Natural killer cell (primary cell): ENCODE data around the gene UGT1A10. TPM values are rescaled to one million over a fixed set of nuclear protein-coding genes. Genes with fewer than 3 reads are reported as not detected.

Experiments used
- ATAC-seq, 3 donors: fragments of 150-1000 bp in 2 of 3; fragments of 200-7000 bp in 1 of 3; cut with Tn5 transposase; 1 replicate in 1 of 3; 2 replicates in 2 of 3; pipeline ENCODE4 v1.10.0; 2021; ENCODE audit warnings: mild to moderate bottlenecking in 2 of 3, moderate library complexity in 2 of 3
- DNase-seq, 2 donors: peaks; one replicate each; pipeline versions ENCODE4 v3.0.0 to v3.0.0-alpha.2; 2013 to 2021; ENCODE audit warnings: mixed read lengths in 1 of 2
- H3K27ac ChIP-seq: one replicate; pipeline ENCODE4 v1.5.1; 2013; ENCODE audit warnings: mild to moderate bottlenecking, low read length
- H3K27me3 ChIP-seq: one replicate; pipeline ENCODE4 v1.6.1; 2013; ENCODE audit warnings: low read length; ENCODE audit not compliant: control insufficient read depth, insufficient read depth
- H3K36me3 ChIP-seq: one replicate; pipeline ENCODE4 v1.6.1; 2013; ENCODE audit warnings: low read length; ENCODE audit not compliant: control insufficient read depth, insufficient read depth
- H3K4me1 ChIP-seq: one replicate; pipeline ENCODE4 v1.6.1; 2013; ENCODE audit warnings: low read length; ENCODE audit not compliant: control insufficient read depth, insufficient read depth
- H3K4me3 ChIP-seq: one replicate; pipeline ENCODE4 v1.5.1; 2013; ENCODE audit warnings: low read length
- H3K9me3 ChIP-seq: one replicate; pipeline ENCODE4 v1.6.1; 2013; ENCODE audit warnings: low read length; ENCODE audit not compliant: control insufficient read depth, insufficient read depth
- H3K27ac Mint-ChIP-seq, 2 donors: one replicate each; pipeline ENCODE4 v1.8.0; 2022; ENCODE audit warnings: mild to moderate bottlenecking in 2 of 2, mixed read lengths in 2 of 2, moderate library complexity in 1 of 2
- H3K27me3 Mint-ChIP-seq, 2 donors: one replicate each; pipeline ENCODE4 v1.8.0; 2022; ENCODE audit warnings: low read depth in 2 of 2, mixed read lengths in 2 of 2
- H3K36me3 Mint-ChIP-seq: one replicate; pipeline ENCODE4 v1.8.0; 2022; ENCODE audit warnings: mixed read lengths
- H3K4me1 Mint-ChIP-seq, 2 donors: one replicate each; pipeline ENCODE4 v1.8.0; 2022; ENCODE audit warnings: mixed read lengths in 2 of 2
- H3K4me3 Mint-ChIP-seq: one replicate; pipeline ENCODE4 v1.8.0; 2022; ENCODE audit warnings: mild to moderate bottlenecking, moderate library complexity, mixed read lengths
- H3K9me3 Mint-ChIP-seq, 2 donors: one replicate each; pipeline ENCODE4 v1.8.0; 2022; ENCODE audit warnings: mixed read lengths in 2 of 2
- WGBS: methylation state at CpG from one replicate; pipeline ENCODE4 v1.1.7; 2013; ENCODE audit warnings: missing lambda C conversion rate; ENCODE audit not compliant: insufficient coverage; 5-methylcytosine and 5-hydroxymethylcytosine counted together
- intact Hi-C: fragments of 100-400 bp; cut with micrococcal nuclease; formaldehyde crosslinking; loops from one replicate; pipeline ENCODE4 v1.14.2; 2022
- total RNA-seq, 4 donors: library from RNA; stranded (reverse); fragments of 120-200 nt in 1 of 4; gene quantifications; one replicate each; pipeline versions ENCODE4 v1.2.3 to v1.2.4, GENCODE V29; 2013 to 2022
- TF ChIP-seq, protein P1 (sequence below): fragments of 200-600 bp; IDR thresholded peaks from one replicate; pipeline ENCODE4 v1.8.0; 2022; ENCODE audit warnings: antibody characterized with exemption

The UGT1A10 gene
- total RNA-seq, 3 donors from 2014 or later (not counting 1 experiment from before 2014, with no cell fraction given) = not detected

DNA sequence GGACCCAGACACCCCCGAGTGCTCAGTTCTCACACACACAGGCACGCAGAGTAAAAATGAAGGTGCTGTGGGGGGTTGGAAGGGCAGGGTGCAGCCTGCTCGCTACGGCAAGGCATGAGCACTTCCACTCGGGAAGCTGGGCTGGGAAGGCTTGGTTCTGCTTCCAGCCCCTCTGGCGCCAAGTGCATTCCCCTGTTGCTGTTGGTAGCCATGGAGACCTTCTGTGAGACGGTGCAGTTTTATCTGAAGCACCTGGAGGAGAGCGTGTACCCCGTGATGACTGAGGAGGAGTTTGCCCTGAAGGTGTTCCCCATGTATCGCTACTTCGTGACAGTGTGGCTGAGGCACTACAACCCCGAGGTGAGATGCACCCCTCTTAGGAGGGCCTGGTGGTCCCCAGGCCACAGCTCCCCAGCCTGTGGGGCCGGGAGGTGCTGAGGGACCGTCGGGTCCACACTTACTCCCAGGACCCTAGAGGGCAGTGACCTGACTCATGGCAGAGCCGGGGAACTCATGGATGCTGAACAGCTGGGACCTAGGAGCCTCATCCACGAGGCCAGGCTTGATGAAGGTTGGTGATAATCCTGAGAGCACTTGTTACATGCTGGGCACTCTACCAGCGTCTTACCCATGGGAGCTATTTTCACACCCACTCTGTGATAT lies 157.3 kb downstream of the UGT1A10 start:
- Mint-ChIP-seq H3K4me1 (no peaks in the 10 kb centered on the region), H3K9me3 (no peaks in the 10 kb centered on the region), H3K27me3 (no peaks in the 10 kb centered on the region), H3K36me3 (no peaks in the 10 kb centered on the region), H3K4me3 (no peak overlapping the region), H3K27ac (no peak overlapping the region)
- Histone ChIP-seq H3K27me3 (no peaks in the 10 kb centered on the region), H3K4me1 (no peaks in the 10 kb centered on the region), H3K4me3 (no peak overlapping the region), H3K27ac (no peak overlapping the region), H3K36me3 (no peaks in the 10 kb centered on the region), H3K9me3 (no peaks in the 10 kb centered on the region)
- ATAC-seq (no peak), DNase-seq (no peak)
- WGBS = 86% methylated on average over 18 of the region's 18 CpGs
- TF ChIP-seq, protein P1, sequence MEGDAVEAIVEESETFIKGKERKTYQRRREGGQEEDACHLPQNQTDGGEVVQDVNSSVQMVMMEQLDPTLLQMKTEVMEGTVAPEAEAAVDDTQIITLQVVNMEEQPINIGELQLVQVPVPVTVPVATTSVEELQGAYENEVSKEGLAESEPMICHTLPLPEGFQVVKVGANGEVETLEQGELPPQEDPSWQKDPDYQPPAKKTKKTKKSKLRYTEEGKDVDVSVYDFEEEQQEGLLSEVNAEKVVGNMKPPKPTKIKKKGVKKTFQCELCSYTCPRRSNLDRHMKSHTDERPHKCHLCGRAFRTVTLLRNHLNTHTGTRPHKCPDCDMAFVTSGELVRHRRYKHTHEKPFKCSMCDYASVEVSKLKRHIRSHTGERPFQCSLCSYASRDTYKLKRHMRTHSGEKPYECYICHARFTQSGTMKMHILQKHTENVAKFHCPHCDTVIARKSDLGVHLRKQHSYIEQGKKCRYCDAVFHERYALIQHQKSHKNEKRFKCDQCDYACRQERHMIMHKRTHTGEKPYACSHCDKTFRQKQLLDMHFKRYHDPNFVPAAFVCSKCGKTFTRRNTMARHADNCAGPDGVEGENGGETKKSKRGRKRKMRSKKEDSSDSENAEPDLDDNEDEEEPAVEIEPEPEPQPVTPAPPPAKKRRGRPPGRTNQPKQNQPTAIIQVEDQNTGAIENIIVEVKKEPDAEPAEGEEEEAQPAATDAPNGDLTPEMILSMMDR = no peak
- intact Hi-C loops = no loop called here

DNA sequence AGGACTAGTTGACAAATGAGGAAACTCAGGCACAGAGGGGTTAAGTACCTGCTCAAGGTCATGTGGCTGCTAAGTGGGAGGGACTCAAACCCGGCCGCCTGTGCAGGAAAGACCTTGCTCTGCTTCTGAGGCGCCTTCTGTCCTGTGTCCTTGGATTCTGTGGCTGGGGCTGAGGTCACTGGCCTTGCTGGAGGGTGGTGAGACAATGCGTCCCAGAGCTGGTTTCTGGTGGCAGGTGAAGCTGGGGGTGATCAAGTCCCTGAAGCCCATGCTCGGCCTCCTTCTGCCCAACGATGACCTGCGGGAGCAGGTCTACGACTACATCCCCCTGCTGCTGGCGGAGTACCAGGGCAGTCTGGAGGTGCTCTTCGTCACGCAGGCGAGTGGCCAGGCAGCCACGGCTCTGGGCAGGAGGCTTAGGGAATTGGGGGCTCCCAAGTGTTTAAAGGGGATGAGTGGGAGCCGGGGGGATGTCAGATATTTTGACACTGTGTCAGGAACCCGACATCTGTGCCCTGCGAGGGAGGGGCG lies 157.9 kb downstream of the UGT1A10 start:
- no peaks in the 10 kb centered on the region for H3K36me3 Mint-ChIP-seq
- no peak overlapping the region for H3K27ac ChIP-seq
- no peaks in the 10 kb centered on the region for H3K9me3 Mint-ChIP-seq
- no peaks in the 10 kb centered on the region for H3K4me1 ChIP-seq
- no peak overlapping the region for H3K27ac Mint-ChIP-seq
- no peak overlapping the region for H3K4me3 Mint-ChIP-seq
- H3K27me3 ChIP-seq = no peaks in the 10 kb centered on the region
- intact Hi-C loops = no loop called here
- TF ChIP-seq, protein P1 = no peak
- H3K36me3 ChIP-seq = no peaks in the 10 kb centered on the region
- H3K9me3 ChIP-seq = no peaks in the 10 kb centered on the region
- H3K27me3 Mint-ChIP-seq = peaks cover 0 to 2% of the 10 kb centered on the region in 2 donors
- H3K4me3 ChIP-seq = no peak overlapping the region
- WGBS = 83% methylated on average over 17 of the region's 17 CpGs
- no peaks in the 10 kb centered on the region for H3K4me1 Mint-ChIP-seq
- ATAC-seq = no peak
- no peak for DNase-seq

DNA sequence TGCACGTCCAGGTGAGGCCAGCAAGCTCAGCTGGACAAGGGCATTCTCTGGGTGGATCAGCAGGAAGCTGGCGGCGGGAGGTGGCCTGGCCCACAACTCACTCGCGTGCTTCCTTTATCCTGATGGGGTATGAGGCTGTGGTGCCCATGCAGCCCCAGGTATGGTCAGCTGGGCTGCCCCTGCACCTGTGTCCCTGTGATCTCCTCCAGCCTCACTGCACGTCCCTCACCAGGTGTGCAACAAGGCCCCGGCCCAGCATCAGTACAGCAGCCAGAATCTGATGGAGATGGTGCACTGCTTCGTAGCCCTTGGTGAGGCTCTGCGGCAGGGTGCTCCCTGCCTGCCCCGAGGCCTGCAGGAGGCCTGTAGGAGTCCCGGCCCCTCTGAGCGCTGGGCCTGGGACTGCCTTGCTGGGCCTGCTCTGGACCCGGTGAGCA lies 159.5 kb downstream of the UGT1A10 start:
- H3K9me3 ChIP-seq = no peaks in the 10 kb centered on the region
- DNase-seq = no peak
- no peak overlapping the region for H3K27ac ChIP-seq
- H3K36me3 ChIP-seq = no peaks in the 10 kb centered on the region
- ATAC-seq = no peak
- intact Hi-C loops = no loop called here
- Mint-ChIP-seq H3K36me3 (no peaks in the 10 kb centered on the region), H3K4me1 (no peaks in the 10 kb centered on the region), H3K9me3 (no peaks in the 10 kb centered on the region), H3K27me3 (peaks cover 0 to 3% of the 10 kb centered on the region in 2 donors), H3K27ac (no peak overlapping the region), H3K4me3 (no peak overlapping the region)
- H3K27me3 ChIP-seq = no peaks in the 10 kb centered on the region
- no peak overlapping the region for H3K4me3 ChIP-seq
- no peaks in the 10 kb centered on the region for H3K4me1 ChIP-seq
- 91% methylated on average over 13 of the region's 13 CpGs for WGBS
- TF ChIP-seq, protein P1 = no peak

GRCh38 chr2:233796254-233796653 lies 160.0 kb downstream of the UGT1A10 start:
- intact Hi-C loops = no loop called here
- no peak overlapping the region for H3K27ac Mint-ChIP-seq
- no peak overlapping the region for H3K4me3 Mint-ChIP-seq
- Histone ChIP-seq H3K36me3 (no peaks in the 10 kb centered on the region), H3K27ac (no peak overlapping the region), H3K9me3 (no peaks in the 10 kb centered on the region), H3K4me1 (no peaks in the 10 kb centered on the region), H3K27me3 (no peaks in the 10 kb centered on the region), H3K4me3 (no peak overlapping the region)
- 95% methylated on average over 8 of the region's 9 CpGs for WGBS
- DNase-seq = no peak
- ATAC-seq = no peak
- no peaks in the 10 kb centered on the region for H3K4me1 Mint-ChIP-seq
- peaks cover 0 to 3% of the 10 kb centered on the region in 2 donors for H3K27me3 Mint-ChIP-seq
- TF ChIP-seq, protein P1 = no peak
- no peaks in the 10 kb centered on the region for H3K9me3 Mint-ChIP-seq
- H3K36me3 Mint-ChIP-seq = no peaks in the 10 kb centered on the region
